ENCODE results near the gene FOXE1. TPM values are rescaled to one million over a fixed set of nuclear protein-coding genes. Genes with fewer than 3 reads are reported as not detected.

The FOXE1 gene
- total RNA-seq, 4 donors from 2014 or later = not detected

DNA sequence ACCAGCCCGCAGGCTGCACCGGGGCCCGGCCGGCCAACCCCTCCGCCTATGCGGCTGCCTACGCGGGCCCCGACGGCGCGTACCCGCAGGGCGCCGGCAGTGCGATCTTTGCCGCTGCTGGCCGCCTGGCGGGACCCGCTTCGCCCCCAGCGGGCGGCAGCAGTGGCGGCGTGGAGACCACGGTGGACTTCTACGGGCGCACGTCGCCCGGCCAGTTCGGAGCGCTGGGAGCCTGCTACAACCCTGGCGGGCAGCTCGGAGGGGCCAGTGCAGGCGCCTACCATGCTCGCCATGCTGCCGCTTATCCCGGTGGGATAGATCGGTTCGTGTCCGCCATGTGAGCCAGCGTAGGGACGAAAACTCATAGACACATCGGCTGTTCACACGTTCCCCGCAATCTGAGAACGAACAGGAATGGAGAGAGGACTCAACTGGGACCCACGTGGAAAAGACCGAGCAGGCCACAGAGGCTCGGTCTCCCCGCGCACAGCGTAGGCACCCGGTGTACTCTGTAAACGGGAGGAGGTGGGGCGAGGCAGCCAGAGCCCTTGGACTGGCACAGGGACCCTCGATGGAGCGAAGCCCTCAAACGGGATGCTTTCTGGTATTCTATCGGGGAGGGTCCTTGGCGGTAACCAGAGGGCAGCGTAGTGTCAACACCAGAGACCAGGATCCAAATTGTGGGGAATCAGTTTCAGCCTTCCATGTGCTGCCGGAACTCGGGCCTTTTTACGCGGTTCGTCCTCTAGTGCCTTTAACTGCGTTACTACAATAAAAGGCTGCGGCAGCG lies 1.9 kb downstream of the FOXE1 start:
- intact Hi-C loops (cut with DNase I; ENCODE audit: low total_unique reads) = loop anchor here (5.0 kb wide), 1 partner anchor 118 kb away; no protein-coding TSS in a partner anchor
- WGBS, 2 donors (ENCODE audit: low coverage in 1 of 2) = 0 to 45% methylated on average over 1 to 60 of the region's 71 CpGs
- H3K36me3 ChIP-seq = no peaks in the 10 kb centered on the region
- H3K4me3 ChIP-seq = no peak overlapping the region
- H3K27ac ChIP-seq = no peak overlapping the region
- in situ Hi-C loops (cut with MboI; ENCODE audit: low pct_ligation_motif_present in 1 of 4, low pct_unique_long_range_greater_than_20kb in 1 of 4, low sequenced_read_pairs in 3 of 4) = no loop called here
- H3K27me3 ChIP-seq = peaks cover 100% of the 10 kb centered on the region
- TF ChIP-seq POLR2A (IDR thresholded peaks at IDR 0.05) = no peak
- no peak for TF ChIP-seq EP300 (IDR thresholded peaks at IDR 0.05; ENCODE audit: low read depth)
- no peak for TF ChIP-seq POLR2AphosphoS5 (IDR thresholded peaks at IDR 0.05)
- no peak for TF ChIP-seq CTCF (IDR thresholded peaks at IDR 0.05)
- H3K9me3 ChIP-seq = no peaks in the 10 kb centered on the region
- no peak for DNase-seq
- H3K4me1 ChIP-seq = peaks cover 4 to 34% (median 14%) of the 10 kb centered on the region in 4 donors

- in situ Hi-C loops (cut with MboI; ENCODE audit: low pct_ligation_motif_present in 1 of 4, low pct_unique_long_range_greater_than_20kb in 1 of 4, low sequenced_read_pairs in 3 of 4) = no loop called here
- H3K4me3 ChIP-seq = no peak overlapping the region
- TF ChIP-seq EP300 (IDR thresholded peaks at IDR 0.05; ENCODE audit: low read depth) = no peak
- no peak for TF ChIP-seq POLR2AphosphoS5 (IDR thresholded peaks at IDR 0.05)
- TF ChIP-seq POLR2A (IDR thresholded peaks at IDR 0.05) = no peak
- TF ChIP-seq CTCF (IDR thresholded peaks at IDR 0.05) = no peak
- intact Hi-C loops (cut with DNase I; ENCODE audit: low total_unique reads) = loop anchor here (5.0 kb wide), 1 partner anchor 118 kb away; no protein-coding TSS in a partner anchor
- WGBS, 2 donors (ENCODE audit: low coverage in 1 of 2) = 25 to 35% methylated on average over 2 to 8 of the region's 8 CpGs
- no peaks in the 10 kb centered on the region for H3K36me3 ChIP-seq
- H3K4me1 ChIP-seq = peaks cover 4 to 34% (median 14%) of the 10 kb centered on the region in 4 donors
- DNase-seq = no peak
- no peaks in the 10 kb centered on the region for H3K9me3 ChIP-seq
- peaks cover 100% of the 10 kb centered on the region for H3K27me3 ChIP-seq
- no peak overlapping the region for H3K27ac ChIP-seq
These were observed 2.5 kb downstream of the FOXE1 start for GRCh38 chr9:97855486-97855875.

DNA sequence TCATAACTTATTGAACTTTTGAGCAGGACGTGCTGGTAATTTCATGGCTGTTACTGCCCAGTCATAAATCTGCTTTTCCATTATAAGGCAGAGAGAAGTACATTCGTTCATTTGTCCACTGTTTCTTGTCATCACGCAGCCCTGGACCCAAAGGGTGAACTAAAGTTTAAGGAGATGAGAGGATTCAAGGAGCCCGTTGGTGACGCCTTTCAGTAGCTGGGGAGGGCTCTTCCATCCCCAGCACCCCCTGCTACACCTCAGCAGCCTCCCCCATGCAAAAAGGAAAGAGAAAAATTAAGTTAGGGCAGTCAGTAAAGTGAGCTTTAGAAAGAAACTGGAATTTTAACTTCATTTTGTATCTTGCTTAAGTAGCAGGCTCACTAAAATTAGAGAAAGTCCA lies 2.9 kb downstream of the FOXE1 start:
- WGBS, 2 donors (ENCODE audit: low coverage in 1 of 2) = 31 to 49% methylated on average over 5 of the region's 5 CpGs

More for the DNA sequence above, 2.9 kb downstream of the FOXE1 start:
- H3K27me3 ChIP-seq = peaks cover 100% of the 10 kb centered on the region
- no peak overlapping the region for H3K27ac ChIP-seq
- in situ Hi-C loops (cut with MboI; ENCODE audit: low pct_ligation_motif_present in 1 of 4, low pct_unique_long_range_greater_than_20kb in 1 of 4, low sequenced_read_pairs in 3 of 4) (no loop called here), intact Hi-C loops (cut with DNase I; ENCODE audit: low total_unique reads) (loop anchor here (5.0 kb wide), 1 partner anchor 119 kb away; no protein-coding TSS in a partner anchor)
- no peak for DNase-seq
- no peaks in the 10 kb centered on the region for H3K9me3 ChIP-seq
- H3K36me3 ChIP-seq = no peaks in the 10 kb centered on the region
- TF ChIP-seq POLR2AphosphoS5 (IDR thresholded peaks at IDR 0.05) (no peak), POLR2A (IDR thresholded peaks at IDR 0.05) (no peak), CTCF (IDR thresholded peaks at IDR 0.05) (no peak), EP300 (IDR thresholded peaks at IDR 0.05; ENCODE audit: low read depth) (no peak)
- H3K4me3 ChIP-seq = no peak overlapping the region
- H3K4me1 ChIP-seq = peaks cover 4 to 34% (median 14%) of the 10 kb centered on the region in 4 donors

Measured in transverse colon (tissue), 4 donors.